SK-N-SH treated with all-trans-retinoic acid at 6 μM for 48 hours (cell line): ENCODE data around the gene ASF1B.

Experiments used
- ATAC-seq: fragments of 200-7000 bp; cut with Tn5 transposase; 3 replicates; pipeline ENCODE4 v1.9.1; 2020; ENCODE audit warnings: mild to moderate bottlenecking, moderate library complexity
- BACH2 ChIP-seq: fragments of 250-450 bp; sonication (Bioruptor Pico); IDR thresholded peaks from 2 replicates; pipeline ENCODE4 v1.9.0; 2021; ENCODE audit warnings: mild to moderate bottlenecking, borderline replicate concordance
- CREB5 ChIP-seq: fragments of 250-450 bp; sonication (Bioruptor Pico); IDR thresholded peaks from 2 replicates; pipeline ENCODE4 v1.5.1; 2020; ENCODE audit warnings: low read depth, mild to moderate bottlenecking, moderate library complexity
- CSRNP3 ChIP-seq: fragments of 250-450 bp; sonication (Bioruptor Pico); IDR thresholded peaks from 2 replicates; pipeline ENCODE4 v1.5.1; 2021; ENCODE audit warnings: mild to moderate bottlenecking, moderate library complexity
- PATZ1 ChIP-seq: fragments of 250-450 bp; sonication (Bioruptor Pico); IDR thresholded peaks from 2 replicates; pipeline ENCODE4 v1.8.0; 2020; ENCODE audit warnings: mild to moderate bottlenecking, moderate library complexity, borderline replicate concordance
- PPARA ChIP-seq: fragments of 250-450 bp; sonication (Bioruptor Pico); IDR thresholded peaks from 2 replicates; pipeline ENCODE4 v1.5.0; 2020; ENCODE audit warnings: mild to moderate bottlenecking, borderline replicate concordance
- SNAI2 ChIP-seq: fragments of 250-450 bp; sonication (Bioruptor Pico); IDR thresholded peaks from 2 replicates; pipeline ENCODE4 v1.5.0; 2020; ENCODE audit warnings: mild to moderate bottlenecking, moderate library complexity
- TCF4 ChIP-seq: fragments of 250-450 bp; sonication (Bioruptor Pico); IDR thresholded peaks from 2 replicates; pipeline ENCODE4 v1.8.0; 2021; ENCODE audit warnings: mild to moderate bottlenecking, moderate library complexity, borderline replicate concordance
- ZC3H10 ChIP-seq: fragments of 250-450 bp; sonication (Bioruptor Pico); IDR thresholded peaks from 2 replicates; pipeline ENCODE4 v1.5.1; 2021; ENCODE audit warnings: mild to moderate bottlenecking, moderate library complexity
- ZNF8 ChIP-seq: fragments of 450-650 bp; formaldehyde crosslinking; IDR thresholded peaks from 2 replicates; pipeline ENCODE4 v1.5.0; 2020; ENCODE audit warnings: mild to moderate bottlenecking, moderate library complexity
- TF ChIP-seq, protein P1 (sequence below): fragments of 250-450 bp; sonication (Bioruptor Pico); IDR thresholded peaks from 2 replicates; pipeline ENCODE4 v1.8.0; 2021; ENCODE audit warnings: low read depth, mild to moderate bottlenecking, moderate library complexity, borderline replicate concordance
- TF ChIP-seq, protein P2 (sequence below): fragments of 250-450 bp; sonication (Bioruptor Pico); IDR thresholded peaks from 2 replicates; pipeline ENCODE4 v1.5.0; 2020; ENCODE audit warnings: mild to moderate bottlenecking, moderate library complexity

The ASF1B gene

DNA sequence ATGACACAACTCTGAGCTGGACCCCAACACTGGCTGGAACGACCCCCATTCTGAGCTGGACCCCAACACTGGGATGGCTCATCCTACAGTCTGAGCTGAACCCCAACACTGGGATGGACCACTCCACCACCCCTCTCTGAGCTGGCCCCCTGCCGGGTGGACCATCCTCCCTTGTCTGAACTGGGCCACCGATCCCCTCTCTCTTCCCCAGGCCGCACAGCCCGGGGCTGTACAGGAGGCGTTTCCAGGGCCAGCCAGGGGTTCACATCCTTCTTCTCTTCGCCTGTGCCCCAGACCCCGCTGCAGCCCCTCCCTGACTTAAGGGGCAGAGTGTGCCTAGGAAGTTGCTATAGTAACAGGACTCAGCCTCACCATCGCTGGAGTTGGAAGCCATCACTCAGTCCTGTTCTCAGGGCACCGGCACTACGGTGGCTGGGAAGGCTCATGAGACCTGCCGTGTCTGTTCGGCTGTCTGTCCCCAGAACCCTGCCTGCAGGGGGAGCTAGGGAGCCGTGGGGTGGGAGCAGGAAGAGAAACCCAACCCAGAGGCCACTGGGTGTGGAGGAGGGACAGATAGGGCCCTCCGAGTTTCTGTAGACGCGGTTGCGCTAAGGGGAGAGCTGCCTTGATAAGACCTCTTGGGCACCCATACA, 22.5 kb downstream of the ASF1B start:
- no peak for ATAC-seq
- no peak for TF ChIP-seq SNAI2
- TF ChIP-seq, protein P1, sequence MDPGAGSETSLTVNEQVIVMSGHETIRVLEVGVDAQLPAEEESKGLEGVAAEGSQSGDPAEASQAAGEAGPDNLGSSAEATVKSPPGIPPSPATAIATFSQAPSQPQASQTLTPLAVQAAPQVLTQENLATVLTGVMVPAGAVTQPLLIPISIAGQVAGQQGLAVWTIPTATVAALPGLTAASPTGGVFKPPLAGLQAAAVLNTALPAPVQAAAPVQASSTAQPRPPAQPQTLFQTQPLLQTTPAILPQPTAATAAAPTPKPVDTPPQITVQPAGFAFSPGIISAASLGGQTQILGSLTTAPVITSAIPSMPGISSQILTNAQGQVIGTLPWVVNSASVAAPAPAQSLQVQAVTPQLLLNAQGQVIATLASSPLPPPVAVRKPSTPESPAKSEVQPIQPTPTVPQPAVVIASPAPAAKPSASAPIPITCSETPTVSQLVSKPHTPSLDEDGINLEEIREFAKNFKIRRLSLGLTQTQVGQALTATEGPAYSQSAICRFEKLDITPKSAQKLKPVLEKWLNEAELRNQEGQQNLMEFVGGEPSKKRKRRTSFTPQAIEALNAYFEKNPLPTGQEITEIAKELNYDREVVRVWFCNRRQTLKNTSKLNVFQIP = no peak
- TF ChIP-seq, protein P2, sequence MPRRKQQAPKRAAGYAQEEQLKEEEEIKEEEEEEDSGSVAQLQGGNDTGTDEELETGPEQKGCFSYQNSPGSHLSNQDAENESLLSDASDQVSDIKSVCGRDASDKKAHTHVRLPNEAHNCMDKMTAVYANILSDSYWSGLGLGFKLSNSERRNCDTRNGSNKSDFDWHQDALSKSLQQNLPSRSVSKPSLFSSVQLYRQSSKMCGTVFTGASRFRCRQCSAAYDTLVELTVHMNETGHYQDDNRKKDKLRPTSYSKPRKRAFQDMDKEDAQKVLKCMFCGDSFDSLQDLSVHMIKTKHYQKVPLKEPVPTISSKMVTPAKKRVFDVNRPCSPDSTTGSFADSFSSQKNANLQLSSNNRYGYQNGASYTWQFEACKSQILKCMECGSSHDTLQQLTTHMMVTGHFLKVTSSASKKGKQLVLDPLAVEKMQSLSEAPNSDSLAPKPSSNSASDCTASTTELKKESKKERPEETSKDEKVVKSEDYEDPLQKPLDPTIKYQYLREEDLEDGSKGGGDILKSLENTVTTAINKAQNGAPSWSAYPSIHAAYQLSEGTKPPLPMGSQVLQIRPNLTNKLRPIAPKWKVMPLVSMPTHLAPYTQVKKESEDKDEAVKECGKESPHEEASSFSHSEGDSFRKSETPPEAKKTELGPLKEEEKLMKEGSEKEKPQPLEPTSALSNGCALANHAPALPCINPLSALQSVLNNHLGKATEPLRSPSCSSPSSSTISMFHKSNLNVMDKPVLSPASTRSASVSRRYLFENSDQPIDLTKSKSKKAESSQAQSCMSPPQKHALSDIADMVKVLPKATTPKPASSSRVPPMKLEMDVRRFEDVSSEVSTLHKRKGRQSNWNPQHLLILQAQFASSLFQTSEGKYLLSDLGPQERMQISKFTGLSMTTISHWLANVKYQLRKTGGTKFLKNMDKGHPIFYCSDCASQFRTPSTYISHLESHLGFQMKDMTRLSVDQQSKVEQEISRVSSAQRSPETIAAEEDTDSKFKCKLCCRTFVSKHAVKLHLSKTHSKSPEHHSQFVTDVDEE (CRISPR knock-in tag) = no peak
- no peak for TF ChIP-seq ZNF8 (CRISPR knock-in tag)
- TF ChIP-seq PATZ1 = no peak
- TF ChIP-seq CSRNP3 = no peak
- TF ChIP-seq CREB5 = no peak
- no peak for TF ChIP-seq TCF4 (CRISPR knock-in tag)

GRCh38 chr19:14112809-14113385, 23.5 kb downstream of the ASF1B start:
- no peak for ATAC-seq
- TF ChIP-seq ZNF8 (CRISPR knock-in tag) (no peak), PATZ1 (no peak), ZC3H10 (CRISPR knock-in tag) (no peak), PPARA (no peak), CREB5 (no peak), BACH2 (CRISPR knock-in tag) (no peak)
- TF ChIP-seq, protein P1 = no peak
